Muscle of back (tissue), 11 donors: ENCODE data around the gene PANK2. TPM values are rescaled to one million over a fixed set of nuclear protein-coding genes. Genes with fewer than 3 reads are reported as not detected.

ENCODE experiments used
- DNase-seq, 3 donors: peaks; one replicate each; pipeline versions ENCODE4 v3.0.0 to v3.0.0-alpha.2; 2013
- polyA plus RNA-seq, 10 donors: library from polyadenylated mRNA; unstranded; fragments of 120-200 nt; gene quantifications; one replicate each; pipeline ENCODE4 v1.2.1, GENCODE V29; 2013; ENCODE audit not compliant: insufficient read length in 10 of 10

The PANK2 gene
- polyA plus RNA-seq, 10 donors = 25.2 to 32.7 (median 28.5) TPM

GRCh38 chr20:3973705-3974104 lies 84.5 kb downstream of the PANK2 start:
- no peak for DNase-seq

- no peak for DNase-seq
Observed at GRCh38 chr20:3976511-3976910, 87.3 kb downstream of the PANK2 start.

Other genes with a start within 250 kb of the PANK2 start
- not detected for gene GFRA4, start 226.0 kb upstream of the PANK2 start, polyA plus RNA-seq
- 100 to 1,000 TPM in 1 of 10 donors, 10 to 100 TPM in 9; 33.1 to 107 (median 53.3) TPM for gene ADAM33, start 207.4 kb upstream of the PANK2 start, polyA plus RNA-seq
- gene SIGLEC1, start 176.8 kb upstream of the PANK2 start, polyA plus RNA-seq = 1 to 10 TPM; 3.1 to 8.0 (median 4.6) TPM
- 10 to 100 TPM; 18.9 to 34.3 (median 23.4) TPM for gene HSPA12B, start 156.7 kb upstream of the PANK2 start, polyA plus RNA-seq
- gene ADISSP, start 121.6 kb upstream of the PANK2 start, polyA plus RNA-seq = 10 to 100 TPM; 14.2 to 28.0 (median 20.5) TPM
- under 1 TPM in 2 of 10 donors, not detected in 8; 0.08 to 0.29 TPM for gene SPEF1, start 107.9 kb upstream of the PANK2 start, polyA plus RNA-seq
- 10 to 100 TPM; 31.8 to 49.7 (median 38.8) TPM for gene CENPB, start 102.6 kb upstream of the PANK2 start, polyA plus RNA-seq
- 100 to 1,000 TPM in 2 of 10 donors, 10 to 100 TPM in 8; 69.1 to 107 (median 84.8) TPM for gene CDC25B, start 93.1 kb upstream of the PANK2 start, polyA plus RNA-seq
- gene AP5S1, start 68.8 kb upstream of the PANK2 start, polyA plus RNA-seq = 10 to 100 TPM in 1 of 10 donors, 1 to 10 TPM in 9; 6.8 to 10.2 (median 8.3) TPM
- 10 to 100 TPM; 19.3 to 24.2 (median 22.7) TPM for gene MAVS, start 42.6 kb upstream of the PANK2 start, polyA plus RNA-seq
- gene RNF24, start 126.2 kb downstream of the PANK2 start, polyA plus RNA-seq = 10 to 100 TPM; 21.4 to 34.3 (median 26.4) TPM